GM19372 (cell line): ENCODE measurements around the gene RALGAPA1.

Experiments used
- ATAC-seq: cut with Tn5 transposase; IDR thresholded peaks from one replicate; pipeline ENCODE4 v1.9.1; 2021; ENCODE audit warnings: mild to moderate bottlenecking, low read depth, moderate library complexity; ENCODE audit not compliant: unreplicated experiment

Gene RALGAPA1

DNA sequence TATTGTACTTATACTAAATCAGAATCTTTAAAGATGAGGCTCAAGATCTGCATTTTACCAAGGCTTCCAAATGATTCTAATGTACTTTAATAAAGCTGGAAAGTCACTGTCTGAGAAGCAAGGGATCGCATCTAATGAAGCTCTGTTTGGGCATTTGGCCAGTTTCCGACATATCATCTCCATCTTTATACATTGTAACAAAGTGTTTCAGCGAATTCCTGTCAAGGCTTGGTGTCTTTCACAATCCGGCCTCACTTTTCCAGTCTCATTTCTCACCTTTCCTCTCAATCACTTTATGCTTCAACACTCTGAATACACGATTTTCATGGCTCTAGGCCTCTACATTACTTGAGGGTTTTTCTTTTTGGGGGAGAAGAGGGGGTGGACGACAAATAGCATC is 302.6 kb downstream of the RALGAPA1 start:
- ATAC-seq, result no peak

DNA sequence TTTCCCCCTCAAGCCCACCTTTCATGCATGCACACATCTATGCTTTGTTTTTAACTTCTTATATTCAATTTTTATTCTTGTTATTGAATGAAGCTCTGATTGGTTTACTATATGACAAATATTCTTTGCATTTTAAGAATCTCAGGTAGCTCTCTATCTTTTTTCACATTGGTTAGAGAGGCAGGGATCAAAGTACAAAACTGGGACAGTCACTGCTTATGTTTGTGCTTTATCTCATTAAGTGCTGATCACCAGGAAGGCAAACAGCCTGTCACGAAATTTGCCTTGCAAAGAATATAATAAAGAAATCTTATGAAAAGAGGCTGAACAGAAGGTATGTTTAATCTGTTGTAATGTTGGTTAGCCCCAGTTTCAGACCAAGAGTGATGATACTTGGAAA is 304.8 kb downstream of the RALGAPA1 start:
- no peak for ATAC-seq

DNA sequence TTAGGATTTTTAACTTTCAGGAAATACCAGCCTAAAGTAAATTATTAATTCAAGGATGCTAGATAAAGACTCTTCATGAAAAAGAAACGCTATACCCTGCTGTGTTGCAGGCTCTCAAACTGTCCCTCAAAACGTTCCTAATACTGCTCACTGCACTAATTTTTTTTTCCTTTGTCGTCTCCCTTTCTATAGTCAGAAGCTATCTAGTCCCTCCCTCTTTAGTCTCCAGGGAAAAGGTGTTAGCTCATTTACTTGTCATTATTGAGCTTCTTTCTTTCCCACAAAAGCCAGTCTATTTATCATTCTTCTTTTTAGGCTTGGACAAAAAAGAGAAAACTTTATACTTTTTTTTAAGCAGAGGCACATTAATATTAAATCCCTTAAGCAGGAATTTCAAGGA is 305.4 kb downstream of the RALGAPA1 start:
- ATAC-seq, result no peak

DNA sequence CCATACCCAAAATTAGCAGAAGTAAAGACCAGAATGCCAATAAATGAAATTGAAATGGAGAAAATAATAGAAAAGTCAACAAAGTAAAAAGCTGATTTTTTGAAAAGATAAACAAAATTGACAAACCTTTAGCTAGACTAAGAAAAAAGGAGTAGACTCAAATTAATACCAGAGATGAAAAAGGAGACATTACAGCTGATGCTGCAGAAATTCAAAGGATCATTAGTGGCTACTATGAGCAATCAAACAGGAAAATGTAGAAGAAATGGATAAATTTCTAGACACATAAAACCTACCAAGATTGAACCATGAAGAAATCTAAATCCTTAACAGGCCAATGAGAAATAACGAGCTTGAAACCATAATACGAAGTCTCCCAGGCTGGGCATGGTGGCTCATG is 309.9 kb downstream of the RALGAPA1 start:
- ATAC-seq, result no peak

DNA sequence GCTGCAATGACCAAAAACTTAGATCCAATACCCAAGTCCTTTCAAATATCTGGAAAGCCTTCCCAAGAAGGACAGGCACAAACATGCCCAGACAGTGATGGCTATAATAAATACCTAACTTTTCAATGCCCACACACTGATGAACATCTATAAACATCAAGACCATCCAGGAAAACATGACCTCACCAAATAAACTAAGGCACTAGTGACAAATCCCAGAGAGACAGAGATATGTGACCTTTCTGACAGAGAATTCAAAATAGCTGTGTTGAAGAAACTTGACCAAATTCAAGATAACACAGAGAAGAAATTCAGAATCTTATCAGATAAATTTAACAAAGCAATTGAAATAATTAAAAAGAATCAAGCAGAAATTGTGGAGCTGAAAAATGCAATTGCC is 313.8 kb downstream of the RALGAPA1 start:
- ATAC-seq, result no peak

DNA sequence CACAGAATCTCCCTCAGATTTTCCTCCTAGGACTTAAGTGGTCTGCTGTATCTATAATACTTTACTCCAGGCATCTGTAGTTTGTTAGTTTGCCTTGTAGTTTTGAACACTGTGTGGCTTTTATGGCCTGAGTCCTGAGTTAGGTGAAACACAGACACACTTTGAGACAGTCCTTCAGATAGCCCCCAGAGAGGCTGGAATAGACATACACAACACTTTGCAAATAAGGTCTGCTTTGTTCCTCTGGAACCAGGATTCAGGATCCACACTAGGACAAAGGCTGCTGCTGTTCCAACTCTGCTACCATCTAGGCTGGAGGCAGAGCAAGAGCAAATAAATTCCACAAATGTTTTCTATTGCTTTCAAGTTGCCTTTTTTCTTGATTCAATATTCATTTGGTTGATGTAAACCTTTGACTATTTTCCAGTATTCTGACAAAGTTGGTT is 316.5 kb downstream of the RALGAPA1 start:
- no peak for ATAC-seq
